Renal cortical epithelial cell (primary cell): ENCODE data around the gene SLC43A2. TPM values are rescaled to one million over a fixed set of nuclear protein-coding genes. Genes with fewer than 3 reads are reported as not detected.
"Not testable (repeated sequence)": the region's sequence is repeated elsewhere in the genome, so short reads cannot be mapped to it uniquely, and the experiment has no call there.

ENCODE experiments used
- DNase-seq: peaks from one replicate; pipeline ENCODE4 v3.0.0-alpha.2; 2011; ENCODE audit warnings: low read depth
- total RNA-seq: library from RNA; depleted of rRNA; stranded (reverse); fragments of >200 nt; gene quantifications from 2 replicates; pipeline ENCODE4 v1.2.3, GENCODE V29; 2014

SLC43A2 gene
- total RNA-seq, 1 donor from 2014 or later: 33.1 TPM

GRCh38 chr17:1590029-1590746 lies 38.4 kb downstream of the SLC43A2 start:
- peak; percentile 85 for DNase-seq

- no peak for DNase-seq
These were observed 39.6 kb downstream of the SLC43A2 start for GRCh38 chr17:1588821-1589585.

GRCh38 chr17:1584167-1584566 lies 44.5 kb downstream of the SLC43A2 start:
- DNase-seq: no peak

GRCh38 chr17:1583556-1583955 lies 45.1 kb downstream of the SLC43A2 start:
- no peak for DNase-seq

- DNase-seq: no peak
These were observed 46.3 kb downstream of the SLC43A2 start for GRCh38 chr17:1582374-1582773.

GRCh38 chr17:1580979-1581676 lies 47.5 kb downstream of the SLC43A2 start:
- DNase-seq: no peak

- DNase-seq: no peak
These were observed 50.6 kb downstream of the SLC43A2 start for GRCh38 chr17:1578029-1578428.

- DNase-seq: no peak
These were observed 51.0 kb downstream of the SLC43A2 start for GRCh38 chr17:1577583-1578013.

GRCh38 chr17:1577182-1577581 lies 51.5 kb downstream of the SLC43A2 start:
- peak; percentile 85 for DNase-seq

- DNase-seq: no peak
These were observed 52.1 kb downstream of the SLC43A2 start for GRCh38 chr17:1576500-1576899.

- no peak for DNase-seq
These were observed 53.8 kb downstream of the SLC43A2 start for GRCh38 chr17:1574697-1575471.

GRCh38 chr17:1573932-1574696 lies 54.5 kb downstream of the SLC43A2 start:
- no peak for DNase-seq

- not testable (repeated sequence) for DNase-seq
These were observed 56.0 kb downstream of the SLC43A2 start for GRCh38 chr17:1572646-1573045.

GRCh38 chr17:1571341-1571704 lies 57.3 kb downstream of the SLC43A2 start:
- DNase-seq: no peak

- DNase-seq: no peak
These were observed 59.5 kb downstream of the SLC43A2 start for GRCh38 chr17:1568950-1569810.

- no peak for DNase-seq
These were observed 62.0 kb downstream of the SLC43A2 start for GRCh38 chr17:1566505-1567199.

GRCh38 chr17:1565877-1566276 lies 62.8 kb downstream of the SLC43A2 start:
- no peak for DNase-seq

- DNase-seq: no peak
These were observed 64.6 kb downstream of the SLC43A2 start for GRCh38 chr17:1563786-1564613.

GRCh38 chr17:1563471-1563785 lies 65.2 kb downstream of the SLC43A2 start:
- DNase-seq: not testable (repeated sequence)
